ENCODE measurements around the gene ERICH3. TPM values are rescaled to one million over a fixed set of nuclear protein-coding genes. Genes with fewer than 3 reads are reported as not detected.

ERICH3 gene, protein sequence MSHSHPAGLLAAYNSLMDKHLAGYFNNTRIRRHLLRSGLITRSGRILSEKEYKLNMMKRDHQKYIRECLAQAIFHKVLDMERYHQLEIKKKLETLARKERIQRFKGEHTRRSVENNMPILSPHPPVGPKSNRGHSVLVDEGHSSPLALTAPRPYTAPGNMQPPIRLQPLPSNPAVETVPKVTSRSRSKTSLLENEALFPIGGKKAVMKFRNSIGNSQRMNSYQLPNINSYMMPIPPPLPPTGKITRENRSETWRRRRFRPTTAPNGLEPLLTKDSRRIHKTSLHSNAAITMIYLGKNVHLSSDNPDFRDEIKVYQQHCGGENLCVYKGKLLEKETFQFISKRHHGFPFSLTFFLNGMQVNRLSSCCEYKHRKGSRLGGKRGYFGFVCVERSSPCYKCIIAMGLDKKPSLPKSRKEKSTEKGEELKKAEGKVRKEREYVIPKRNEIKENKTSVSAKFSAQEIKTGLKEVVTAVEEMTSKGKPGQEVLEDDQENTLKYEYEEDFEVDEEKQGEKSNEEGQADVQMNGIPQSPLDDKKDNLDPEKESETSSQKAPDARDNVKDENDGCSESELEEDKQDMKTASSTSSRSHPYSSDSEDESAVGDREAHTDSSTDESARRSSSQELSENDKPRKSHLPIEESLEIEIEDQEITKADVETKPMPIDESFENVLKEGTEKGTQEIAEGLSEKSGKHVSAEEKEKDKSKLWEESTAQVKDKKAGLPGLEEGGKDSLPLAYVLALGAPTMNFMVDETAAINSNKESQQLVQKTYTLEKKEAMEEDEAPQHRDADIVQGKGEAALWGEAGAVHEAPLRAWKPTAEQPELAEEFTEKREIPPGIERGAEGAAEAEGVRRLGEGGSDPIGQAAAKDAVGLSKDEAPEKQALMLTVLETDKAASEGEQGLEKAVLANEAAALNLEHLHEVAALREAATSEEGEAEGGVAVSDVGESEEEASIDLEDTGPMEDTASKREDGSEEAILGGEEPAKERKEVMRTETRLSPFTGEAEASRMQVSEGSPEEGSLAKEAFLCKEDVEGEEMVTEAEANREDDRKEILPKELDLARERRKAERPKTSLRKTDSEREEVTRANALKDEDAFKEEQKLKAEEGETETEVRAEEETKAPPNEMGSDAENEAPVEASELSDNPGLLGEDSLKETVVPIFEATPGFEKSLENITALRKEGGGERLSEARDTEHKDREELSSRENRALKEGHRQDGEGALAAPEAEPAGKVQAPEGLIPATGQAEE (N-terminal part only)
- under 0.01 TPM in 2 replicates for total RNA-seq

DNA sequence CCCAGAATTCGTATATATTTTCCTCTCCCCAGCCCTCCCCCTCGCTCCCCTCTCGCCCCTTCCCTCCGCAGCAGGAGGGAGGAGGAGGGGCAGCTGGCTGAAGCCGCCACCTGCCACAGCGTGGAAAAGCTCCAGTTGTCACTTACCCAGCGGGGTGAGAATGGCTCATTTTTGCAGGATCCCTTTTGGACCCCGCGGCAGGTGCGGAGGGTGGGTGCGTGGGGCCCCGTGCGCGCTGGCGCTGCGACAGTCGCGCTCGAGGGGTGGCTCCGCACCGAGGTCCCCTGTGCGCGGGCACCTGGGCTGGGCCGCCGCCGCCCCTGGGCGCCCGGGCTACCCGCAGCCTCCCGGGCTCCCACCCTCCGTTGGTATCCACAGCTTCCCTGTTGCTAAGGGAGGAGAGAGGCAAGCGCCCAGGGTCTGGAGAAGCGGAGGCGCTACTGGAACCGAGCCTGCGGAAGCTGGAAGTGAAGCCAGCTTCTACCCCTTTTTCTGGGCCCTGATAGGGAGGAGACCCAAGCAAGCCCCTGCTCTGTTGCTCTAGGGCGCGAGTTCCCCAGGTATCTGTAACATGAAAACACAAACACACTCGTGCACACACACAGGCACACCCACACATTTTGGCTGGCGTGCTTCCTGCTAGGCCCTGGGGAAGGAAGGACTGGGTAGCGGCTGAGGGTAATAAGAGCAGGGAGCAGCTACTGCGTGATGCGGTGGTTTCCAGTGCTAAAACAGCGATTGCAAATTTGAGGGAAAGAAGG, at the start of gene ERICH3:
TSS of gene ERICH3 (minus strand) at position 442 of the 761 bp plus-strand sequence. CDS start at position 169, 273 bp downstream.

Other genes starting within 250 kb of the ERICH3 start
- gene LRRC53, start 161.2 kb downstream of the ERICH3 start, total RNA-seq = not detected in 2 replicates
- 20.6 and 69.5 TPM in 2 replicates for gene CRYZ, start 59.3 kb upstream of the ERICH3 start, total RNA-seq
- 16.9 and 19.4 TPM in 2 replicates for gene TYW3, start 59.4 kb upstream of the ERICH3 start, total RNA-seq